ENCODE data around the gene LRRC39. TPM values are rescaled to one million over a fixed set of nuclear protein-coding genes. Genes with fewer than 3 reads are reported as not detected.

Gene LRRC39
- total RNA-seq = 13.3 and 17.3 TPM in 2 replicates
- polyA plus RNA-seq = 11.6 and 19.9 TPM in 2 replicates

- TF ChIP-seq, protein P1, sequence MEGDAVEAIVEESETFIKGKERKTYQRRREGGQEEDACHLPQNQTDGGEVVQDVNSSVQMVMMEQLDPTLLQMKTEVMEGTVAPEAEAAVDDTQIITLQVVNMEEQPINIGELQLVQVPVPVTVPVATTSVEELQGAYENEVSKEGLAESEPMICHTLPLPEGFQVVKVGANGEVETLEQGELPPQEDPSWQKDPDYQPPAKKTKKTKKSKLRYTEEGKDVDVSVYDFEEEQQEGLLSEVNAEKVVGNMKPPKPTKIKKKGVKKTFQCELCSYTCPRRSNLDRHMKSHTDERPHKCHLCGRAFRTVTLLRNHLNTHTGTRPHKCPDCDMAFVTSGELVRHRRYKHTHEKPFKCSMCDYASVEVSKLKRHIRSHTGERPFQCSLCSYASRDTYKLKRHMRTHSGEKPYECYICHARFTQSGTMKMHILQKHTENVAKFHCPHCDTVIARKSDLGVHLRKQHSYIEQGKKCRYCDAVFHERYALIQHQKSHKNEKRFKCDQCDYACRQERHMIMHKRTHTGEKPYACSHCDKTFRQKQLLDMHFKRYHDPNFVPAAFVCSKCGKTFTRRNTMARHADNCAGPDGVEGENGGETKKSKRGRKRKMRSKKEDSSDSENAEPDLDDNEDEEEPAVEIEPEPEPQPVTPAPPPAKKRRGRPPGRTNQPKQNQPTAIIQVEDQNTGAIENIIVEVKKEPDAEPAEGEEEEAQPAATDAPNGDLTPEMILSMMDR (IDR thresholded peaks at IDR 0.05; ENCODE audit: low read depth, low read length) = no peak
- no peaks in the 10 kb centered on the region for H3K9me3 ChIP-seq (ENCODE audit: low read depth)
- peak within 1 kb of the TSS; percentile 16 for H3K4me3 ChIP-seq
- H3K36me3 ChIP-seq = no peaks in the 10 kb centered on the region
- H3K4me1 ChIP-seq (ENCODE audit: low read depth) = peaks cover 15% of the 10 kb centered on the region
- H3K27ac ChIP-seq = peak within 1 kb of the TSS; percentile 63
- H3K27me3 ChIP-seq = no peaks in the 10 kb centered on the region
- peak in 1 of 2 donors; percentile 53 for DNase-seq (ENCODE audit: low read depth in 1 of 2, low spot score in 1 of 2)
Measured at GRCh38 chr1:100178091-100178490, at the start of gene LRRC39. Gene LRRC39 (minus strand): TSS chr1:100178256. CDS start chr1:100168516, 9,740 bp downstream.

DNA sequence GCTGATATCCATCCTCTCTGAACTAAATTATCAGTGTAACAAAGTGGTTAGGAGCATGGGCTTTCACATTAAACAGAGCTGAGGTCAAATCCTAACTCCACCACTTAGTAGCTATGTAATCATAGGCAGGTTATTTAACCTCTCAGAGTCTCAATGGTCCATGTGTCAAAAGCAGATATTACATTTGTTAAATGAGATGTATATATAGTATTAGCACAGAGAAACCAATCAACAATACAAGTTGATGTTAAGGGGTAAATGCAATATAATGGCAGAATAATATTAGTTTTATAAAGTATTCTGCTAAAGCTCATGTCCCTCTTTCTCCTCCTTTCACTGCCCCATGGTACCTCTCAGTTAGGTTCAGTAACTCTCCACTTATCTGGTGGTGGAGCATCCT is 44.4 kb upstream of the LRRC39 start:
- TF ChIP-seq, protein P1 (IDR thresholded peaks at IDR 0.05; ENCODE audit: low read depth, low read length) = no peak
- Histone ChIP-seq H3K27ac (no peak overlapping the region), H3K9me3 (ENCODE audit: low read depth) (no peaks in the 10 kb centered on the region), H3K27me3 (no peaks in the 10 kb centered on the region), H3K36me3 (no peaks in the 10 kb centered on the region), H3K4me1 (ENCODE audit: low read depth) (peaks cover 9% of the 10 kb centered on the region), H3K4me3 (no peak overlapping the region)
- no peak for DNase-seq (ENCODE audit: low read depth in 1 of 2, low spot score in 1 of 2)

DNA sequence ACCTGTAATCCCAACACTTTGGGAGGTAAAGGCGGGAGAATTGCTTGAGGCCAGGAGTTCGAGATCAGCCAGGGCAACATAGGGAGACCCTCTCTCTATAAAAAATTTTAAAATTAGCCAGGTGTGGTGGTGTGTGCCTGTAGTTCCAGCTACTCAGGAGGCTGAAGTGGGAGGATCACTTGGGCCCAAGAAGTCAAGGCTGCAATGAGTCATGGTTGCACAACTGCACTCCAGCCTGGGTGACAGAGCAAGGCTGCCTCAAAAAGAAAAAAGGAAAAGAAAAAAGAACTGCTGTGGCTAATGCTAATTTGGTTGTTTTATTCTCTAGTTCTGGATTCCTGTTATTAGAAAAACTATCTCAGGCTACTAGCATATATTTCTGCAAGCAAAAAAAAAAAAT is 41.8 kb upstream of the LRRC39 start:
- DNase-seq (ENCODE audit: low read depth in 1 of 2, low spot score in 1 of 2) = peak in 1 of 2 donors; percentile 25
- TF ChIP-seq, protein P1 (IDR thresholded peaks at IDR 0.05; ENCODE audit: low read depth, low read length) = no peak
- no peak overlapping the region for H3K27ac ChIP-seq
- peaks cover 14% of the 10 kb centered on the region for H3K36me3 ChIP-seq
- H3K4me1 ChIP-seq (ENCODE audit: low read depth) = peaks cover 10% of the 10 kb centered on the region
- no peak overlapping the region for H3K4me3 ChIP-seq
- H3K9me3 ChIP-seq (ENCODE audit: low read depth) = no peaks in the 10 kb centered on the region
- H3K27me3 ChIP-seq = no peaks in the 10 kb centered on the region

DNA sequence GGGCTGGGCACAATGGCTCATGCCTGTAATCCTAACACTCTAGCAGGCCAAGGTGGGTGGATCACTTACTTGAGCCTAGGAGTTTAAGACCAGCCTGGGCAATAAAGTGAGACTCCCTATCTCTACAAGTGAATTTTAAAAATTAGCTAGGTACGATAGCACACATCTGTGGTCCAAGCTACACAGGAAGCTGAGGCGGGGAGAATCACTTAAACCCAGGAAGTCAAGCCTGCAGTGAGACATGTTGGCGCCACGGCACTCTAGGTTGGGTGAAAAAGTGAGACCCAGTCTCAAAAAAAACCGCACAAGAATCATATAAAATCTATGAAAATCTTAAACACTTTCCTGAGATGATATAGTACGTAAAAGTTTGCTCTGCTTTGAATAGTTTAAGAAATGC is 41.4 kb upstream of the LRRC39 start:
- Histone ChIP-seq H3K27ac (no peak overlapping the region), H3K27me3 (no peaks in the 10 kb centered on the region), H3K4me1 (ENCODE audit: low read depth) (peaks cover 10% of the 10 kb centered on the region), H3K4me3 (no peak overlapping the region), H3K36me3 (peaks cover 18% of the 10 kb centered on the region), H3K9me3 (ENCODE audit: low read depth) (no peaks in the 10 kb centered on the region)
- TF ChIP-seq, protein P1 (IDR thresholded peaks at IDR 0.05; ENCODE audit: low read depth, low read length) = no peak
- DNase-seq (ENCODE audit: low read depth in 1 of 2, low spot score in 1 of 2) = no peak

- peaks cover 28% of the 10 kb centered on the region for H3K36me3 ChIP-seq
- H3K4me1 ChIP-seq (ENCODE audit: low read depth) = peaks cover 10% of the 10 kb centered on the region
- TF ChIP-seq, protein P1 (IDR thresholded peaks at IDR 0.05; ENCODE audit: low read depth, low read length) = no peak
- no peaks in the 10 kb centered on the region for H3K27me3 ChIP-seq
- H3K4me3 ChIP-seq = no peak overlapping the region
- no peak for DNase-seq (ENCODE audit: low read depth in 1 of 2, low spot score in 1 of 2)
- H3K9me3 ChIP-seq (ENCODE audit: low read depth) = no peaks in the 10 kb centered on the region
- H3K27ac ChIP-seq = peak overlapping the region; percentile 76
Measured at GRCh38 chr1:100217834-100218233, 39.8 kb upstream of the LRRC39 start.

GRCh38 chr1:100215101-100215500 is 37.0 kb upstream of the LRRC39 start:
- Histone ChIP-seq H3K4me3 (no peak overlapping the region), H3K9me3 (ENCODE audit: low read depth) (no peaks in the 10 kb centered on the region), H3K36me3 (peaks cover 39% of the 10 kb centered on the region), H3K27me3 (no peaks in the 10 kb centered on the region), H3K4me1 (ENCODE audit: low read depth) (peaks cover 10% of the 10 kb centered on the region), H3K27ac (no peak overlapping the region)
- DNase-seq (ENCODE audit: low read depth in 1 of 2, low spot score in 1 of 2) = no peak
- TF ChIP-seq, protein P1 (IDR thresholded peaks at IDR 0.05; ENCODE audit: low read depth, low read length) = no peak
